MV-4-11 (cell line): ENCODE results near the gene PITX3.

Experiments
- DNase-seq: peaks from one replicate; lab custom pipeline; 2025; lab: John Stamatoyannopoulos, UW

The PITX3 gene

DNA sequence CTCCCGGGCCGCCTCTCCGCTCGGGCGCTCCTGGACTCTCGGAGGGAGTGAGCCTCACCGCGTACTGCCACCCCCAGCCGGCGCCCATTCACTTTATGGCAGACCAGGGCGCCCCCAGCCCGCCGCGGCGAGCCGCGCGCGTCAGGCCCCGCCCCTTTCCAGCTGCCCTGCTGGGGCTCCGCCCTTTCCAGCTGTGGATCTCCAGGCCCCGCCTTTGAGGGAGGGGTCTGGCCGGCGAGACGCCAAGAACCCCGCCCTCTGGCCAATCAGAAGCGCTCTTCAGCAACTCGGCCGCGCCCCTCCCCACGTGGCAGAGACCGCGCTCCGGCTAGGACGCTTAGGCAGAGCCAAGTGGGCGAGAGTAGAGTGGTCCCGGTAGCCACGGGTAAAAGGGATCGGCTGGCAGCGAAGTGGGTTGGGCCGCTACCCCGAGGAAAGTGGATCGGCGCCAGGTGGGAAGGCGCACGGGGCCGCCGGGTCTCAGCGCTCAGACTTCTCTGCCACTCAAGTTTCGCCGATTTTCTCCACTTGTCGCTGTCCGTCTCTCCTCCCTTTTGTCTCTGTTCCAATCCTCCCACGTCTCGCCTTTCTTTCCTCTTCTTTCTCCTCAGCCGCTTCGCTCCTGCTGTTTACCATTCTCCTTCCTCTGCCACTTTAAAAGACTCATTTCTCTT lies at the start of gene PITX3:
PITX3 (minus strand) TSS at position 69 of the 674 bp plus-strand sequence. CDS start 9,432 bp downstream, outside the sequence.
- DNase-seq: peak; percentile 85

GRCh38 chr10:102289840-102290239 lies 48.5 kb upstream of the PITX3 start:
- DNase-seq: no peak

DNA sequence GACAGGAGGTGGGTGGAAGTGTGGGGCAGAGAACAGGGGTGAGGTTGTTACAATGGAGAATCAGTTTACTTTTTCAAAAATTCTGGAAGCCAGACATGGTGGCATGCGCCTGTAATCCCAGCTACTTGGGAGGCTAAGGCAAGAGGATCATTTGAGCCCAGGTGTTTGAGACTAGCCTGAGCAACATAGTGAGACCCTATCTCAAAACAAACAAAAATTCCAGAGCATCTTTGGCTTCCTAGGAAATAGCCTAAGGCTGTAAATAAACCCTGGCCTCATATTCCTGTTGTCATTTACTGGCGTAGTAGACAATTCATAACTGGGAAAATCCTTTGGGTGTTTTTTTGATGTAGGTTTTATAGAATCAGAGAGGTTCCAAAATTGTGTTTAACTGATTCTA lies 48.0 kb upstream of the PITX3 start:
- no peak for DNase-seq

DNA sequence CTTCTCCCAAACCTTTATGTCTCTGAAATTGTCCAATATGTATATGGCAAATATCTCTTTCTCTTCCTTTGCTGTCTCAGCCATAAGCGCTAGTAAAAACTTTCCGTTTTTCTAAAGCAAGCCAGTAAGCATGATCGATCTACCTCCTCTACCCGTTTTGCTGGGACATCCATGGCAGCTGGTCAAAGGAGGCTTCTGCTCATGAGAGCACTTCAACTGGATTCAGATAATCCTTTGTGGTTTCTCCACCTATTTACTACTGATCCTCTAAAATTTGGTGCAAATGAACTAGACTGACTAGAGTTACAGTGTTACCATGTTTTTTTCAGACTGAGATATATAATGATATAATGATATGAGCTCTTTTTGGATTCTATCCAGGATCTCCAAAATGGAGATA lies 46.7 kb upstream of the PITX3 start:
- DNase-seq: no peak

DNA sequence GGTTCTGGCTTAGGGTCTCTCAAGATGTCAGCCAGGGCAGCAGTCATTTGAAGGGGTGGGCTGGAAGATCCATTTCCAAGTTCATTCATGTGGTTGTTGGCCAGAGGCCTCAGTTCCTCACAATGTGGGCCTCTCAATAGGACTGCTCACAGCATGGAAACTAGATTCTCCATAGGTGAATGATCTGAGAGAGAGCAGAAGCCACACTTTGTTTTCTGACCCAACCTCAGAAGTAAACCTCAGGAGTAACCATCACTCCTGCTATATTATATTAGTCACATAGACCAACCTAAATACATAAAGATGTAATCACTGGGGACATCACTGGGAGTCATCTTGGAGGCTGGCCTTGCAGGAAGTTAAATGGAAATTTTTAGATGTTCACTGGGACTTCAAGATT lies 46.2 kb upstream of the PITX3 start:
- no peak for DNase-seq

DNA sequence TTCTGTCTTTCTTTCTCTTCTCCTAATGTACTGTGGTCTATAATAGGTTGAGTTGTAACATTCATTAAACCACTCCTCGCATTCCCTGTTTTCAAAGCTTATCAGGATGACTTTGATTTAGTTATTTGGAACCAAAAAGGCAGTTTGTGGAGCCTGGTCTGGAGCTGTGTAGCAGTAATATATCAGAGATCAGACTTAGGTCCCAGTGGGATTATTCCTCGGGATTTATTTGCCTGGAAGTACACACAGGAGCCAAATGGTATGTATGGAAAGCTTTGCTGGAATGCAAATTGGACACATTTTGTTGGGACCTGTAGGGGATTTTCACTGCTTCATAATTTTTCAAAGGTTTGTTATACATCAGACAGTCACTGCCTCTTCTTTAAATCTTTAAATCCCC lies 44.9 kb upstream of the PITX3 start:
- no peak for DNase-seq

GRCh38 chr10:102285133-102285532 lies 43.8 kb upstream of the PITX3 start:
- DNase-seq: no peak

GRCh38 chr10:102284531-102284930 lies 43.2 kb upstream of the PITX3 start:
- no peak for DNase-seq

DNA sequence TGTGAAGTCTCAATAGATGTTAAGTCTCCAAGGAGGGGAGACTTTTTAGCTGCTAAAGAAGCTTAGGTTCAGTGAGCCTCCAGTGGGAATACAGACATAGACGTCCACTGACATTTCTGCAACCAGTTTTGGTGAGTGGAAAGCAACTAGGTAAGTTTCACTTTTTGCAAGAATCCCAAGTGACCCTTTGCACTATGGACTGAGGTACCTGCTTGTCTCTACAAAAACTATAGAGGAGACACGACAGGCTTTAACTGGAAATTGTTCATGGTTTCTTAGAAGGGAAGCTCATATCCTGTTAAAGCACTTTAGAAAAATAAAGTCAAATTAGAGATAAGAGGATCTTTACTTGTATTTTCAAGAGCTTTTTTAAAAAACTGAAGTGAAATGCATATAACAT lies 42.6 kb upstream of the PITX3 start:
- no peak for DNase-seq

DNA sequence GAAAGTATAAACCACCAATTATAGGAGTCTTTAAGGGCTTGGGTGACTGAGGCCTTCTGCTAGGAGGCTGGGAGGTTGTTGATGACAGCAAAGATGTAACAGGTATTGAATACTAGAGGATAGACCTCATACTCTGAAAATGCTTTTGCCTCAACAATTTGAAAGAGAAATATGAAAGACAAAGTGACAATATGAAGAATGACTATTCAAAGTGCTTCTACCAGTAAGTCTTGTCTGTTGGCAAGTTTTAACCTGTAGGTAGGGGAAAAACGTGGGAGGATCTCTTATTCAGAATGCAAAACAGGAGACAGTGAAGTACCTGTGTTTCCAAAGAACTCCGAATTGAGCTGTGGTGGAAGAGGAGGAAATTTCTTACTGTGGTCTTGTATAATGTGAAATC lies 42.2 kb upstream of the PITX3 start:
- DNase-seq: no peak

DNA sequence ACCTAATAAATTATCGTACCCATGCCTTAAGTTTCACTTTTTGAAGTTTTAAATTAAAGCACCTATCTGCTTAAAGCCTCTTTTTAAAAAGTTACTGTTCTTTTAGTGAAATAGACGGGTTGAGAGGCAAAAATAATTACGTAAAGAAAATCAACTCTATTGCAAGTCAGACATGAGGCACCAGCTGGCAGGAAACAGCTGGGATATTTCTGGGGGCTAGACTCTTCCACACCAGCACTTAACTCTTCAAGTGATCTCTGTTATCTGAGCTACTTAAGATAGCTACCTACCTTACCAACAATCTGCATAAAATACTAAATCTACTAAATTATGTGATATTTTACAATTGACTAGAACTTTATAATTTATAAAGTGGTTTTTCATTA lies 39.8 kb upstream of the PITX3 start:
- no peak for DNase-seq

- peak; percentile 26 for DNase-seq
These were observed 39.2 kb upstream of the PITX3 start for GRCh38 chr10:102280397-102281101.

- no peak for DNase-seq
These were observed 37.8 kb upstream of the PITX3 start for GRCh38 chr10:102279104-102279503.

DNA sequence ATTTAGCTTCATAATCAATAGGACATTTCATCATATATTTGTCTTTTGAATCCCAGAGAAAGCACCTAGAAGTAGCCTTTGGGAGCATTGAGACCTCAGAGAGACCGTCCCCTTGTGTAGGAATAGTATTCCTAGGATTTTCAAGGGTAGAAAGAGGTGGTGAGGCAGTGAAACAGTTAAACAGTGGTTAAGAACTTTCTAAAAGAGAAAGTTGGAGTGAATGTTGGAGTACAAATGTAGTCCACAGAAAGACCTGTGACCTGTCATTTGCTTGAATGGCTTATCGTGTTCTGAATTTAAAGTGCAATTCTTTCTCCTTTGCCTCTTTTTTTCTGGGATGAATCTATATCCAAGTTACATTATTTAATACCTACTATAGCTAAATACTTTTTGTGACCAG lies 34.0 kb upstream of the PITX3 start:
- no peak for DNase-seq

DNA sequence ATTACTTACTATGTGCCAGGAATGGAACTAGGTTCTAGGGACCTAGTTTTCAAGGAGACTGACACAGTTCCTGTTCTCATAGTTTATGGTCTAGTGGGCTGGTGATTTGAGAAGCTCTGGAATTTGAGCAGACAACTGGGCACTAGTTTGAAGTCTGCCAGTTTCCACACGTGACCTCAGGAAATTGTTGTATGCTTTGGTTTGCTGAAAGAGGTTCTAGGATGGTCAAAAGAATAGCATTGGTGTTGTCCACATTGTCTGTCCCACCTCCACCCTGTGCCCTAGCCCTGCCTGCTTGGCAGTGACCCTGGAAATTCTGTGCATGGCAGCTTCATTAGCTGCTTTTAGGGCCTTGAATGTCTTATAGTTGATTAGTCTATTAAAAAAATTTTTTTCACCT lies 32.8 kb upstream of the PITX3 start:
- no peak for DNase-seq

DNA sequence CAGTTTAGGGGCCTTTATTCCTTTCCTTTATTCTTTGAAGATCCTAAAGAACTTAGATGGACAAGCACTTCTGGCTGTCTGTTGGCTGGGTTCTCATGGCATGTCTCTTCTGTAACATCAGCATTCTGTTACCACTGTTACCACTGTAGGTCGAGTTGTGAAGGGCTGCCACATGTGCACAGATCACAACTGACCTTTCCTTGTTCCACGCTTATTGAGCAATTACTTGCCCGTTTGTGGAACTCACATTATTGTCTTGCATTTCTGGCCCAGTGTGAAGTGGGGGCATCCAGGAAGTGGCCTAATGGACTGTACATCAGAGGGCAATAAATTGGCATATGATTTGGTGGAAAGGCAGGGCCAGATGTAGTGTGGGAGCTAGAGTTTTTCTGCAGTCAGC lies 27.7 kb upstream of the PITX3 start:
- DNase-seq: peak; percentile 32

DNA sequence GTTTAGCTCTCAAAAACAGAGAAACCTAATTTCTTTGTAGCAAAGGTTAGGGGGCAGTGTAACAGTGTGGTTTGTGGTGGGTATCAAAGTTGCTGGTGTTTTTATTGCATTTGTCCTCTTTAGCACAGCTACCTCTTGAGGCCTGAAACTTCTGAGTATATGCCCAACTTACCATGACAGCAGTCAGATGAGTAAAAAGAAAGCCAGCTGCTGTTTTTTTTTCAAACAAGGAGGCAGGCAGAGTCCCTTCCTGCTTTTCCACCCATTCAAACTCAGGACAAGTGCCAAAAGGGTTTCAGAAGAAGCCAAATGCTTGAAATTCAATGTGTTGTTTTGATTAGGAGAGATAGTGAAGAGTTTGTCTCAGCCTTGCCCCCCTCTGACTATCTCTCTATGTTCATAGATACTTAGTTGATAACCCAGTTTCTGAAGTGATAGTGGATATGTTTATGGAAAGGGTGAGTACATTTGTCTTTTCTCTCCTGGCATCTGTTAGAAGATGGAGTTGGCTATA lies 27.1 kb upstream of the PITX3 start:
- DNase-seq: peak; percentile 3

- no peak for DNase-seq
These were observed 26.4 kb upstream of the PITX3 start for GRCh38 chr10:102267748-102268147.

DNA sequence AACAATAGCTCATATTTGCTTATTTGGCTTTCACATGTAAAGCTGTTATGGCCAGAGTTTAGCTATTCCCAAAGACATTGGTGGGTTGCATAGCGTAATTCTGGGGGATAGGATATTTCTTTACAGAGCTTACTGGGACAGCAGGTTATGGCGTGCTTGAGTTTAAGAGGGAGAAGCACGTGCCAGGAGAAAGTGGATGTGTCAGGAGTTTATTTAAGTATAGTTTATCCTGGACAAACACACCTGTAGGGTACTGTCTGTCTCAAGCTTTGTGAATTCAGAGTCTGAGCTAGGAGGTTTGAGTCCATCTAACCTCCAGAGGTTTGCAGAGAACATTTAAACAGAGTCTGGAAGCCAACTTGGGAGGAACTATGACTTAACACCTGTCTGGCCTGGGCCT lies 25.4 kb upstream of the PITX3 start:
- DNase-seq: no peak

- DNase-seq: no peak
These were observed 23.1 kb upstream of the PITX3 start for GRCh38 chr10:102264371-102264770.

DNA sequence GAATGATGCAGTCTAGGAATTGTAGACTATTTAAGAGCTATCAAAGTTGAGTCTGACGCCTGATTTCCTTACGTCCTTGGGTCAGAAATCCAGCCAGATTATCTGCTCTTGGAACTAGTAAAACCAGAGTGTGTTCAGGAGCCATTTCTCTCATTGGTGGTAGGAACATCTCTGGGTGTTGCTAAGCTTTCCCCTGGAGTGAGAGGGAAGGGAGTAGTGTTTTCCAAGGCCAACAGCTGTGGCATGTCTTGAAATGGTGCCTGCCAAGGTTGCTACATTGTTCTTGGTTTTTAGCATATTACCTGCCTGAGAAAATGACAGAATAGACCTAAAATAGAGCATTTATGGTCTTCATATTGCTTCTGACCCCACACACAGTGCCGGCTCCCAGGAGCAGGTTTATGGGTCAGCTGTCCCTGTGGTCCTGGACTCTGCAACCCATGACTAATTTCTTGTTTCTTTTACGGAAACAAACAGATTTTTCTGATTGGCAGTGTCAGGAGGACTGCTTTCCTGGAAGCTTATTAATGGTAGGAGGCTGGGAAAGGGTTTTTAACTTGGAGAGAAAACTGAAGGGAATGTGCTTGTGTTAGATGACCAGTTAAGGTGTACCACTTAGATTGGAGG lies 21.5 kb upstream of the PITX3 start:
- DNase-seq: no peak

DNA sequence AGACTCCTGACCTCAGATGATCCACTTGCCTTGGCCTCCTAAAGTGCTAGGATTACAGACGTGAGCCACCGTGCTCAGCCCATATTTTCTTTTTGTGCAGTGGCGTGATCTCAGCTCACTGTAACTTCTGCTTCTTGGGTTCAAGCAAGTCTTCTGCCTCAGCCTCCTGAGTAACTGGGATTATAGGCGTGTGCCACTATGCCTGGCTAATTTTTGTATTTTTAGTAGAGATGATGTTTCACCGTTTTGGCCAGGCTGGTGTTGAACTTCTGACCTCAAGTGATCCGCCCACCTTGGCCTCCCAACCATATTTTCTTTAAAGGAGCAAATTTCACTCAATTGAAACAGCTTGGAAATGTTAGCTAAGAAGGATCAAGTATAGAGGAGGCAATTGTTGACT lies 20.5 kb upstream of the PITX3 start:
- no peak for DNase-seq

GRCh38 chr10:102261196-102261595 lies 19.9 kb upstream of the PITX3 start:
- DNase-seq: no peak
